Vagina (tissue), 2 donors: ENCODE measurements around the gene SLCO2B1.

Source experiments
- POLR2A ChIP-seq, 2 donors: fragments of 450-650 bp; IDR thresholded peaks; one replicate each; pipeline ENCODE4 v1.6.1; 2017; ENCODE audit warnings: antibody characterized with exemption in 2 of 2, mild to moderate bottlenecking in 2 of 2, moderate library complexity in 2 of 2
- POLR2AphosphoS5 ChIP-seq, 2 donors: sonication (generic); formaldehyde crosslinking; IDR thresholded peaks; one replicate each; pipeline ENCODE4 v1.9.0; 2017; ENCODE audit warnings: antibody characterized with exemption in 2 of 2, mild to moderate bottlenecking in 2 of 2, low read depth in 1 of 2; ENCODE audit not compliant: insufficient read depth in 1 of 2
- TF ChIP-seq, protein P1 (sequence below), 3 experiments: fragments of 450-650 bp in 2 of 3; fragments of 200-600 bp in 1 of 3; sonication (generic) in 1 of 3; IDR thresholded peaks; one replicate each; pipeline ENCODE4 v1.5.1; 2017 to 2019; ENCODE audit warnings: antibody characterized with exemption in 3 of 3, mild to moderate bottlenecking in 2 of 3, moderate library complexity in 2 of 3

GRCh38 chr11:75101424-75102128 lies 49.3 kb upstream of the SLCO2B1 start:
- TF ChIP-seq, protein P1, sequence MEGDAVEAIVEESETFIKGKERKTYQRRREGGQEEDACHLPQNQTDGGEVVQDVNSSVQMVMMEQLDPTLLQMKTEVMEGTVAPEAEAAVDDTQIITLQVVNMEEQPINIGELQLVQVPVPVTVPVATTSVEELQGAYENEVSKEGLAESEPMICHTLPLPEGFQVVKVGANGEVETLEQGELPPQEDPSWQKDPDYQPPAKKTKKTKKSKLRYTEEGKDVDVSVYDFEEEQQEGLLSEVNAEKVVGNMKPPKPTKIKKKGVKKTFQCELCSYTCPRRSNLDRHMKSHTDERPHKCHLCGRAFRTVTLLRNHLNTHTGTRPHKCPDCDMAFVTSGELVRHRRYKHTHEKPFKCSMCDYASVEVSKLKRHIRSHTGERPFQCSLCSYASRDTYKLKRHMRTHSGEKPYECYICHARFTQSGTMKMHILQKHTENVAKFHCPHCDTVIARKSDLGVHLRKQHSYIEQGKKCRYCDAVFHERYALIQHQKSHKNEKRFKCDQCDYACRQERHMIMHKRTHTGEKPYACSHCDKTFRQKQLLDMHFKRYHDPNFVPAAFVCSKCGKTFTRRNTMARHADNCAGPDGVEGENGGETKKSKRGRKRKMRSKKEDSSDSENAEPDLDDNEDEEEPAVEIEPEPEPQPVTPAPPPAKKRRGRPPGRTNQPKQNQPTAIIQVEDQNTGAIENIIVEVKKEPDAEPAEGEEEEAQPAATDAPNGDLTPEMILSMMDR (IDR thresholded peaks at IDR 0.05), result no peak
- TF ChIP-seq POLR2A (IDR thresholded peaks at IDR 0.05) (no peak), POLR2AphosphoS5 (IDR thresholded peaks at IDR 0.05; ENCODE audit: insufficient read depth in 1 of 2, low read depth in 1 of 2) (no peak)
